H1 (cell line): ENCODE data around the gene STEAP2. TPM values are rescaled to one million over a fixed set of nuclear protein-coding genes. Genes with fewer than 3 reads are reported as not detected.

Experiments used
- CTCF ChIA-PET: fragments of 300-600 bp; sonication (Branson Sonifier 250); formaldehyde crosslinking; loops from one replicate; lab custom pipeline; 2021; ENCODE audit not compliant: partially characterized antibody; lab: Charles Lee
- POLR2A ChIA-PET: fragments of 300-600 bp; sonication (Branson Sonifier 250); formaldehyde crosslinking; loops from one replicate; lab custom pipeline; 2021; ENCODE audit warnings: inconsistent platforms; ENCODE audit not compliant: partially characterized antibody; lab: Charles Lee
- DNase-seq, 2 experiments: peaks; one replicate each; pipeline versions ENCODE4 v3.0.0 to v3.0.0-alpha.2; 2010 to 2022; ENCODE audit warnings: low spot score in 2 of 2, low read depth in 1 of 2, mixed read lengths in 1 of 2
- FAIRE-seq: peaks from 2 replicates; lab custom pipeline; 2011; peaks lifted over from hg19 to GRCh38; lab: Jason Lieb, UNC
- H2AFZ ChIP-seq: 2 replicates; pipeline ENCODE4 v1.8.1; 2012; ENCODE audit warnings: low read length, inconsistent platforms
- H2AK5ac ChIP-seq: 2 replicates; pipeline ENCODE4 v1.6.1; 2013; ENCODE audit warnings: low read depth, low read length
- H2BK120ac ChIP-seq: replicated peaks from 2 replicates; pipeline ENCODE3; 2013; ENCODE audit warnings: low read depth, low read length, inconsistent platforms
- H2BK12ac ChIP-seq: 2 replicates; pipeline ENCODE4 v1.6.1; 2013; ENCODE audit warnings: low read depth, low read length
- H2BK15ac ChIP-seq: 2 replicates; pipeline ENCODE4 v1.6.1; 2013; ENCODE audit warnings: low read length
- H2BK20ac ChIP-seq: 2 replicates; pipeline ENCODE4 v1.6.1; 2013; ENCODE audit warnings: low read length
- H2BK5ac ChIP-seq: 2 replicates; pipeline ENCODE4 v1.6.1; 2013; ENCODE audit warnings: low read depth, low read length
- H3K14ac ChIP-seq: 2 replicates; pipeline ENCODE4 v1.6.1; 2013; ENCODE audit warnings: inconsistent platforms; ENCODE audit not compliant: insufficient read length
- H3K18ac ChIP-seq: 2 replicates; pipeline ENCODE4 v1.6.1; 2013; ENCODE audit warnings: low read length; ENCODE audit errors: extremely low read depth
- H3K23ac ChIP-seq: 2 replicates; pipeline ENCODE4 v1.6.1; 2013; ENCODE audit warnings: inconsistent platforms; ENCODE audit not compliant: insufficient read length
- H3K23me2 ChIP-seq: 2 replicates; pipeline ENCODE4 v1.6.1; 2013; ENCODE audit warnings: low read depth, low read length
- H3K27ac ChIP-seq: 2 replicates; pipeline ENCODE4 v1.6.1; 2011; ENCODE audit warnings: low read depth, low read length, inconsistent platforms
- H3K27me3 ChIP-seq, 4 experiments: replicated peaks in 1 of 4; 1 replicate in 1 of 4; 2 replicates in 3 of 4; pipeline versions ENCODE4 v1.6.1 to v1.8.1; 2011 to 2013; ENCODE audit warnings: low read length in 3 of 4, mild to moderate bottlenecking in 3 of 4, inconsistent platforms in 2 of 4, mixed read lengths in 2 of 4, moderate library complexity in 1 of 4; ENCODE audit not compliant: control insufficient read depth in 3 of 4, insufficient read depth in 3 of 4; ENCODE audit errors: extremely low read depth in 1 of 4
- H3K36me3 ChIP-seq, 4 experiments: 2 replicates each; pipeline versions ENCODE4 v1.6.1 to v1.8.1; 2011 to 2013; ENCODE audit warnings: mild to moderate bottlenecking in 4 of 4, low read length in 3 of 4, moderate library complexity in 2 of 4, control low read depth in 1 of 4, inconsistent platforms in 1 of 4; ENCODE audit not compliant: insufficient read depth in 4 of 4, control insufficient read depth in 2 of 4
- H3K4ac ChIP-seq: replicated peaks from 2 replicates; pipeline ENCODE3; 2013; ENCODE audit warnings: low read length, low read depth, mixed read lengths, inconsistent platforms; ENCODE audit not compliant: insufficient read length
- H3K4me1 ChIP-seq, 4 experiments: replicated peaks in 1 of 4; 1 replicate in 1 of 4; 2 replicates in 3 of 4; pipeline versions ENCODE4 v1.6.1 to v1.8.1; 2011 to 2013; ENCODE audit warnings: low read length in 3 of 4, inconsistent platforms in 2 of 4, mixed read lengths in 1 of 4; ENCODE audit not compliant: insufficient read depth in 4 of 4, control insufficient read depth in 3 of 4
- H3K4me2 ChIP-seq, 2 experiments: 2 replicates each; pipeline versions ENCODE4 v1.6.1 to v1.8.1; 2011 to 2013; ENCODE audit warnings: low read depth in 2 of 2, low read length in 2 of 2, control low read depth in 1 of 2, inconsistent platforms in 1 of 2, mild to moderate bottlenecking in 1 of 2; ENCODE audit not compliant: insufficient read depth in 1 of 2
- H3K4me3 ChIP-seq, 4 experiments: fragments of 200-600, 300-600 bp in 1 of 4; sonication (generic), shearing (Covaris generic), sonication (Bioruptor Twin) in 1 of 4; 2 replicates each; pipeline versions ENCODE4 v1.5.1 to v1.8.1; 2011 to 2016; ENCODE audit warnings: low read length in 4 of 4, low read depth in 3 of 4, control low read depth in 2 of 4, inconsistent platforms in 2 of 4, mild to moderate bottlenecking in 2 of 4, mixed read lengths in 1 of 4, moderate library complexity in 1 of 4; ENCODE audit not compliant: insufficient read depth in 2 of 4; ENCODE audit errors: extremely low read depth in 1 of 4
- H3K56ac ChIP-seq: replicated peaks from 2 replicates; pipeline ENCODE3; 2013; ENCODE audit warnings: low read depth, mild to moderate bottlenecking, mixed read lengths, low read length, inconsistent platforms; ENCODE audit not compliant: insufficient read length
- H3K79me1 ChIP-seq: 2 replicates; pipeline ENCODE4 v1.6.1; 2013; ENCODE audit warnings: low read depth, low read length, control low read depth
- H3K79me2 ChIP-seq, 2 experiments: 2 replicates each; pipeline versions ENCODE4 v1.6.1 to v1.8.1; 2012 to 2013; ENCODE audit warnings: low read length in 2 of 2, mild to moderate bottlenecking in 2 of 2, inconsistent platforms in 1 of 2; ENCODE audit not compliant: insufficient read depth in 2 of 2, control insufficient read depth in 1 of 2
- H3K9ac ChIP-seq, 4 experiments: replicated peaks in 1 of 4; 1 replicate in 1 of 4; 2 replicates in 3 of 4; pipeline versions ENCODE4 v1.6.1 to v1.8.1; 2011 to 2013; ENCODE audit warnings: low read depth in 3 of 4, low read length in 3 of 4, control low read depth in 2 of 4, mild to moderate bottlenecking in 2 of 4, moderate library complexity in 2 of 4, inconsistent platforms in 1 of 4; ENCODE audit errors: extremely low read depth in 1 of 4
- H3K9me3 ChIP-seq, 2 experiments: 2 replicates each; pipeline versions ENCODE4 v1.6.1 to v1.8.1; 2012 to 2013; ENCODE audit warnings: mild to moderate bottlenecking in 2 of 2, moderate library complexity in 2 of 2, control low read depth in 1 of 2, inconsistent platforms in 1 of 2, low read depth in 1 of 2, low read length in 1 of 2, mixed read lengths in 1 of 2; ENCODE audit not compliant: insufficient read depth in 2 of 2
- H4K20me1 ChIP-seq, 2 experiments: replicated peaks in 1 of 2; 2 replicates each; pipeline versions ENCODE3 to v1.8.1; 2011 to 2013; ENCODE audit warnings: inconsistent platforms in 2 of 2, low read length in 2 of 2, mild to moderate bottlenecking in 1 of 2; ENCODE audit not compliant: insufficient read depth in 2 of 2, control insufficient read depth in 1 of 2
- H4K5ac ChIP-seq: 2 replicates; pipeline ENCODE4 v1.6.1; 2013; ENCODE audit warnings: low read length, low read depth, mixed read lengths, inconsistent platforms; ENCODE audit not compliant: insufficient read length
- H4K8ac ChIP-seq: 2 replicates; pipeline ENCODE4 v1.8.0; 2013; ENCODE audit warnings: mild to moderate bottlenecking, moderate library complexity, low read length, inconsistent platforms; ENCODE audit not compliant: insufficient read depth; ENCODE audit errors: extremely low read depth
- H4K91ac ChIP-seq: replicated peaks from 2 replicates; pipeline ENCODE3; 2013; ENCODE audit warnings: low read length, mixed read lengths, inconsistent platforms; ENCODE audit not compliant: insufficient read length
- CREB1 ChIP-seq: IDR thresholded peaks from 2 replicates; pipeline ENCODE4 v1.6.1; 2012; ENCODE audit warnings: inconsistent platforms
- KDM4A ChIP-seq: IDR thresholded peaks from one replicate; pipeline ENCODE4 v1.7.1; 2012; ENCODE audit warnings: low read depth, mild to moderate bottlenecking, moderate library complexity, low read length, inconsistent platforms; ENCODE audit not compliant: severe bottlenecking
- POLR2A ChIP-seq, 2 experiments: IDR thresholded peaks; 1 replicate in 1 of 2; 2 replicates in 1 of 2; pipeline ENCODE4 v1.6.1; 2011; ENCODE audit warnings: low read depth in 2 of 2, low read length in 2 of 2, mild to moderate bottlenecking in 2 of 2; ENCODE audit errors: control extremely low read depth in 1 of 2
- POLR2AphosphoS5 ChIP-seq: IDR thresholded peaks from 2 replicates; pipeline ENCODE4 v1.6.1; 2011; ENCODE audit warnings: low read depth, low read length
- SP4 ChIP-seq: IDR thresholded peaks from 2 replicates; pipeline ENCODE4 v1.6.1; 2012; ENCODE audit warnings: low read length, inconsistent platforms
- SRF ChIP-seq: IDR thresholded peaks from 2 replicates; pipeline ENCODE4 v1.6.1; 2011; ENCODE audit warnings: mild to moderate bottlenecking, low read depth, low read length, moderate library complexity
- TEAD4 ChIP-seq: IDR thresholded peaks from 2 replicates; pipeline ENCODE4 v1.6.1; 2012; ENCODE audit warnings: low read depth, low read length, inconsistent platforms, mixed read lengths
- YY1 ChIP-seq: IDR thresholded peaks from 2 replicates; pipeline ENCODE4 v1.6.1; 2011; ENCODE audit warnings: low read depth, mild to moderate bottlenecking, low read length
- WGBS, 2 experiments: shearing (Covaris generic) in 1 of 2; methylation state at CpG; one replicate each; pipeline versions ENCODE4 v1.1.6 to v1.1.7; 2013 to 2015; ENCODE audit warnings: low lambda C conversion rate in 2 of 2, mixed read lengths in 2 of 2, inconsistent platforms in 1 of 2, low coverage in 1 of 2, missing lambda C conversion rate in 1 of 2; ENCODE audit not compliant: insufficient replicate concordance in 2 of 2, insufficient coverage in 1 of 2, insufficient read length in 1 of 2; ENCODE audit errors: extremely low coverage in 1 of 2, missing lambda C conversion rate in 1 of 2; 5-methylcytosine and 5-hydroxymethylcytosine counted together
- polyA plus RNA-seq, 7 experiments: library from polyadenylated mRNA; depleted of rRNA in 3 of 7; stranded (reverse) in 5 of 7; unstranded in 2 of 7; fragments of >200 nt in 5 of 7; fragments of 200-250 nt in 2 of 7; gene quantifications; 1 replicate in 5 of 7; 2 replicates in 1 of 7; 4 replicates in 1 of 7; pipeline versions ENCODE4 v1.2.1 to v1.2.3, GENCODE V29; 2011 to 2013; ENCODE audit warnings: missing spikeins in 2 of 7, mixed read lengths in 2 of 7
- total RNA-seq: library from RNA; stranded (reverse); fragmentation: NEBNext Ultra II Directional; extraction: Animal tissue kit (Norgen Biotek cat#: 25700); gene quantifications from 2 replicates; pipeline ENCODE4 v1.2.1, GENCODE V29; 2021
- TF ChIP-seq, protein P1 (sequence below), 3 experiments: IDR thresholded peaks; 1 replicate in 2 of 3; 2 replicates in 1 of 3; pipeline versions ENCODE4 v1.5.1 to v1.6.1; 2011; ENCODE audit warnings: low read length in 3 of 3, mild to moderate bottlenecking in 3 of 3, inconsistent platforms in 2 of 3, low read depth in 1 of 3, moderate library complexity in 1 of 3; ENCODE audit not compliant: insufficient read depth in 1 of 3; ENCODE audit errors: control extremely low read depth in 1 of 3

The STEAP2 gene
- total and polyA plus RNA-seq, 2 of the 8 experiments (the other 6 are each of a cell fraction or from before 2014, with no cell fraction given), result 13.4 to 18.4 TPM

- no peak overlapping the region for H3K9ac ChIP-seq
- DNase-seq (no peak), FAIRE-seq (no peak)
- H3K27ac ChIP-seq, result no peak overlapping the region
- no peak overlapping the region for H3K4me3 ChIP-seq
- H4K5ac ChIP-seq, result no peak overlapping the region
- WGBS, 2 experiments, result 95% methylated on average over 3 of the region's 3 CpGs; no CpG with 5 or more reads in 1 of the 2 experiments
- H2BK15ac ChIP-seq, result no peak overlapping the region
- no peak overlapping the region for H2BK5ac ChIP-seq
- H2AFZ ChIP-seq, result no peak overlapping the region
- H3K23me2 ChIP-seq, result no peaks in the 10 kb centered on the region; the same call in 1 of the 2 replicates
- no peak for TF ChIP-seq SP4
- TF ChIP-seq TEAD4, result no peak
- no peak for TF ChIP-seq POLR2AphosphoS5
- no peak for TF ChIP-seq SRF
- no peak for TF ChIP-seq CREB1
- TF ChIP-seq POLR2A (IDR thresholded peaks at IDR 0.05; ENCODE audit: control extremely low read depth in 1 of 2, low read depth in 2 of 2, low read length in 2 of 2), result no peak
- TF ChIP-seq KDM4A, result no peak
- no peak for TF ChIP-seq YY1
- TF ChIP-seq, protein P1, sequence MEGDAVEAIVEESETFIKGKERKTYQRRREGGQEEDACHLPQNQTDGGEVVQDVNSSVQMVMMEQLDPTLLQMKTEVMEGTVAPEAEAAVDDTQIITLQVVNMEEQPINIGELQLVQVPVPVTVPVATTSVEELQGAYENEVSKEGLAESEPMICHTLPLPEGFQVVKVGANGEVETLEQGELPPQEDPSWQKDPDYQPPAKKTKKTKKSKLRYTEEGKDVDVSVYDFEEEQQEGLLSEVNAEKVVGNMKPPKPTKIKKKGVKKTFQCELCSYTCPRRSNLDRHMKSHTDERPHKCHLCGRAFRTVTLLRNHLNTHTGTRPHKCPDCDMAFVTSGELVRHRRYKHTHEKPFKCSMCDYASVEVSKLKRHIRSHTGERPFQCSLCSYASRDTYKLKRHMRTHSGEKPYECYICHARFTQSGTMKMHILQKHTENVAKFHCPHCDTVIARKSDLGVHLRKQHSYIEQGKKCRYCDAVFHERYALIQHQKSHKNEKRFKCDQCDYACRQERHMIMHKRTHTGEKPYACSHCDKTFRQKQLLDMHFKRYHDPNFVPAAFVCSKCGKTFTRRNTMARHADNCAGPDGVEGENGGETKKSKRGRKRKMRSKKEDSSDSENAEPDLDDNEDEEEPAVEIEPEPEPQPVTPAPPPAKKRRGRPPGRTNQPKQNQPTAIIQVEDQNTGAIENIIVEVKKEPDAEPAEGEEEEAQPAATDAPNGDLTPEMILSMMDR (IDR thresholded peaks at IDR 0.05; ENCODE audit: control extremely low read depth in 1 of 3, insufficient read depth in 1 of 3, low read depth in 1 of 3, low read length in 3 of 3), result no peak
- peaks cover 0 to 1% of the 10 kb centered on the region in 2 experiments for H4K20me1 ChIP-seq
- POLR2A ChIA-PET, result interaction anchor here (0.9 to 1.5 kb wide), 2 partner anchors 16 kb away, joined by 4 to 5 read pairs; no protein-coding TSS in a partner anchor
- no peak overlapping the region for H3K23ac ChIP-seq
- no peaks in the 10 kb centered on the region for H3K79me1 ChIP-seq
- no peak overlapping the region for H2BK20ac ChIP-seq
- no peaks in the 10 kb centered on the region for H3K9me3 ChIP-seq
- CTCF ChIA-PET, result interaction anchor here (0.9 kb wide), 1 partner anchor 42 kb away, joined by 3 read pairs; no protein-coding TSS in a partner anchor
- no peaks in the 10 kb centered on the region for H3K79me2 ChIP-seq
- H3K18ac ChIP-seq, result no peak overlapping the region
- no peak overlapping the region for H2BK12ac ChIP-seq
- H3K27me3 ChIP-seq, result peaks cover 0 to under 1% (median 0%) of the 10 kb centered on the region in 4 experiments; a peak in 1 of 7 replicates
- H3K14ac ChIP-seq, result no peak overlapping the region
- H4K8ac ChIP-seq, result no peak overlapping the region
- H3K36me3 ChIP-seq, result peaks cover 0 to 3% (median 0%) of the 10 kb centered on the region in 4 experiments; a peak in 1 of 8 replicates
- H4K91ac ChIP-seq, result no peak overlapping the region
- H2BK120ac ChIP-seq, result no peak overlapping the region
- H2AK5ac ChIP-seq, result no peak overlapping the region
- H3K4ac ChIP-seq, result no peak overlapping the region
- no peak overlapping the region for H3K56ac ChIP-seq
- H3K4me1 ChIP-seq, result no peaks in the 10 kb centered on the region
- no peak overlapping the region for H3K4me2 ChIP-seq
Measured at GRCh38 chr7:90239050-90239449, 27.5 kb downstream of the STEAP2 start.
